Measurements from ENCODE around the gene GLIS1.
"Not testable (repeated sequence)": the region's sequence is repeated elsewhere in the genome, so short reads cannot be mapped to it uniquely, and the experiment has no call there.

The GLIS1 gene

GRCh38 chr1:53654216-53655210 lies 84.5 kb downstream of the GLIS1 start:
- DNase-seq (ENCODE audit: low read depth in 2 of 2), result no peak

DNA sequence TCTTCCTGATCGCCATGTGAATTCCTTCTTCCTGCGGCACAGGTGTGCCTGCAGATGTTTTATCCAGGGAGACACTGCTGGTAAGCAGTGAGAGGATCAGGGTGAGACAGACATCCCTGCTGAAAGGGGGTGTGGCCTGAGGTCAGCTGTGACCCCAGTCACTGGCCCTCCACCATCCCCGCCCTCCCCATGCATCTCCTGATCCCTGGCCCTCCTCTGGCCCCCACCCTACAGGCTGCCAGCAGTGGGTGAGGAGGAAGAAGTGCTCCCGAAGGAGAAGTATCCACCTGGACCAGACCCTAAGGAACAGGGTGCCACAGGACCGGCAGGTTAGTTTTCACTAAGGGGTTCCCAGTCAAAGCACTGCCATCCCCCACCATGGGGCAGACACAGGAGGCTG lies 85.3 kb downstream of the GLIS1 start:
- no peak for DNase-seq (ENCODE audit: low read depth in 2 of 2)

DNA sequence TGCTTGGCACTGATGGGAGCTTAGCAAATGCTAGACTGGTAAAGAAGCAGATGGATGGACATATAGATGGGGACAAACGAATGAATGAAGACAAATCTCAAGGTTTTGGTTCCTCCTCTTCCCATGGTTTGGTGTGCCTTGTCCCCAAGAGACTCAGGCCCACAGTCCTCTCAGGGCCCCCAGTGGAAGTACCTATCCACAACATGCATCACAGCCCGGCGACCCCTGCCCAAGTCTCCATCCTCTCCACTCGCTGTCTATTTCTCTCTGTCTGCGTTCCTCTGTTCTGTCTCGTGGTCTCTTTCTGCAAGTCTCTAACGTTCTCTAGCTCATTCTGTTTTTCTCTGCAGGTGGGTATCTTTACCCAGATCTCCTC lies 85.8 kb downstream of the GLIS1 start:
- no peak for DNase-seq (ENCODE audit: low read depth in 2 of 2)

DNA sequence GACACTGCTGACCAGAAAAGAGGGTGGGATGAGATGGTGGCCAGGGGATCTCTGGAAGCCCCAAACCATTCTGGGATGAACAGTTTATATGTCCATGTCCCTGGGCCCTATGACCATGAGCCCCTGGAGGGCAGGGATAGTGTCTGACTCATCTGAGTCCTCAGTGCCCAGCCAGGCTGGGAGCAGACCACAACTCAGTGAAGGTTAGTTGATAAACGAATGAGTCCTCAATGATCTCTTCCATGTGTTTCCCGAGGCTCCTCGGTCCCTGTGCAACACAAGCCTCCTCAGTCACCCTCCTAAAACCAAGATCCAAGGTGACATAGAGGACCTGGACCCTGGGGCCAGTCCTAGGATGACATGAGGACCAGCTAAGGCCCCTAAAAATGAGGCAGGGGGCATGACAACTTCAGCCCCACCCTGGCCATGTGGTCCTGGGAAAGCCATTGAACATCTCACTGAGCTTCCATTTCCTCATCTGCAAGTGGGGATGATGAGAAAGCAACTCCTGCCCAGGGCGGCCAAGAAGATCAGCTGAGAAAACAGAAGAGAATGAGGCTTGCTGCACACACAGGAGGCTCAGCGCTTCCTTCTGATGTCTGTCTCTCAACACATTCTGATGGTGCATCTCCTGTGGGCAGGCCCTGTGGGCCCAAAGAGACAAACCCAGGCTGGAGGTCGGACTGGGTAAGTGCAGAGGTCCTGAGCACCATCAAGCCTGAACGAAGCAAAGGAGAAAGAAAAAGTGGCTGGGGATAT lies 86.3 kb downstream of the GLIS1 start:
- DNase-seq (ENCODE audit: low read depth in 2 of 2), result no peak

DNA sequence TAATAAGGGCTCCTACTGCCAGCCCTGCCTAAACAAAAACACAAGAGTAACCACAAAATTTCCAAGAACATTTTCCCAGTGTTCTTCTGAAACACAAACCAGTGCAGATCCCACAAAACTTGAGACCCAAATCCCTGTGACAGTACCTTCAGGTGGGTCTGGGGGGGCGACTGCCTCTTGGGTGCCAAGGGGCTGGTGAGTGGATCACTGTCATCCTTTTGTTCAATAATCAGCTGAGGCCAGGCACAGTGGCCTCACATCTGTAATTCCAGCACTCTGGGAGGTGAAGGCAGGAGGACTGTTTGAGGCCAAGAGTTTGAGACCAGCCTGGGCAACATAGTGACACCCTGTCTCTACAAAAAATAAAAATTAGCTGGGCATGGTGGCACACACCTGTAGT lies 87.6 kb downstream of the GLIS1 start:
- DNase-seq (ENCODE audit: low read depth in 2 of 2), result no peak

DNA sequence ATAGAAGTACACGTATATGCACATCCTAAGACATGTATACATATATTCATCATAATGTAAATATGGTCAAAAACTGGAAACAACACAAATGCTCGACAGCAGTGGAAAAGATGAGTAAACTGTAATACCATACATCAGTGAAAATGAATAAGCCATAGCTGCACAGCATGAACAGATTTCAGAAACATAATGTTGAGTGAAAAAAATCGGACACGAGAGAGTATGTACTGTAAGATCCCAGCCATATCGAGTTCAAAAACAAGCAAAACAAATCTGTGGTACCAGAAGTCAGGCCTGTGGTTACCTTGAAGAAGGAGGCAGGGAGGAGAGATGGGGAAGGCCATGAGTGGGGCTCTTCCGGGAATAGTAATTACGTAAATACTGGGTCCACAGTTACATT lies 90.4 kb downstream of the GLIS1 start:
- no peak for DNase-seq (ENCODE audit: low read depth in 2 of 2)

DNA sequence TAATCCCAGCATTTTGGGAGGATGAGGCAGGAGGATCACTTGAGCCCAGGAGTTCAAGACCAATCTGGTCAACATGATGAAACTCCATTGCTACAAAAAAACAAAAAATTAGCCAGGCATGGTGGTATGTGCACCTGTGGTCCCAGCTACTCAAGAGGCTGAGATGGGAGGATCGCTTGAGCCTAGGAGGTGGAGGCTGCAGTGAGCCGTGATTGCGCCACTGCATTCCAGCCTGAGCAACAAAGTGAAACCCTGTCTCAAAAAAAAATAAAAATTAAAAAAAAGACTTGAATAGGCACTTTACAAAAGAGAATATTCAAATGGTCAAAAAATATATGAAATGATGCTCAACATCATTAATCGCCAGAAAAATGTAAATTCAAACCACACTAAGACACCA lies 91.0 kb downstream of the GLIS1 start:
- DNase-seq (ENCODE audit: low read depth in 2 of 2), result not testable (repeated sequence)

- no peak for DNase-seq (ENCODE audit: low read depth in 2 of 2)
Measured at GRCh38 chr1:53646732-53647131, 92.2 kb downstream of the GLIS1 start.

GRCh38 chr1:53645690-53646078 lies 93.3 kb downstream of the GLIS1 start:
- no peak for DNase-seq (ENCODE audit: low read depth in 2 of 2)

DNA sequence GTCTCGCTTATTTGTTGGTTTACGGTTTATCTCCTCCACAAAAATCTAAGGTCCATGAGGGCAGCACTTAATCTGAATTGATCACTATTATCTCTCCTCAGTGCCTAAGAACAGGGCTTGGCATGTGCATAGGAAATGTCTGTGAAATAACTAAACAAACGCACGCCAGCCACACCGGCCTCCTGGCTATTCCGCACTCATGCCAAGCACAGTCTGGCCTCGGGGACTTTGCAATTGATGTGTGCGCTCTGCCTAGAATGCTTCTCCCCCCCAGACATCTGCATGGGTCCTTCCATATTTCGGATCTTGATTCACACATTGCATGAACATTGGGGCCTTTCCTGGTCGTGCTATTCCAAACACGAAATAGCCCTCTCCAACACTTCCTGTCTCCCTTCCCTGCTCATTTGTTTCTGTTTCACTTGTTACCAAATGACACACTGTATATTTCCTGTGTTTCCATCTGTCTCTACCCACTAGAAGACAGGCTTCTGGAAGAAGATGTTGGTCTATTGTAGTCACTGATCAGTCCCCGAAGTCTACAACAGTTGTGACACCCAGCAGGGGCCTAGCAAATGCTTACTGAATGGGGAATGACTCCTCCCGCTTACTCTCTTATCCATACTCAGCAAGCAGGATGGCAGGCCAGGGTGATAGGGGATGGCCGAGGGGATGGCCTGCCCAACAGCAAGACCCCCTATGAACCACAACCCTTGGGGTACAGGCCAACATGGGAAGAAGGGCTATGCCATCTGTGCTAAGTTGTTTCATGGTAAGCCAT lies 93.9 kb downstream of the GLIS1 start:
- no peak for DNase-seq (ENCODE audit: low read depth in 2 of 2)

- DNase-seq (ENCODE audit: low read depth in 2 of 2), result no peak
Measured at GRCh38 chr1:53644496-53644895, 94.5 kb downstream of the GLIS1 start.

DNA sequence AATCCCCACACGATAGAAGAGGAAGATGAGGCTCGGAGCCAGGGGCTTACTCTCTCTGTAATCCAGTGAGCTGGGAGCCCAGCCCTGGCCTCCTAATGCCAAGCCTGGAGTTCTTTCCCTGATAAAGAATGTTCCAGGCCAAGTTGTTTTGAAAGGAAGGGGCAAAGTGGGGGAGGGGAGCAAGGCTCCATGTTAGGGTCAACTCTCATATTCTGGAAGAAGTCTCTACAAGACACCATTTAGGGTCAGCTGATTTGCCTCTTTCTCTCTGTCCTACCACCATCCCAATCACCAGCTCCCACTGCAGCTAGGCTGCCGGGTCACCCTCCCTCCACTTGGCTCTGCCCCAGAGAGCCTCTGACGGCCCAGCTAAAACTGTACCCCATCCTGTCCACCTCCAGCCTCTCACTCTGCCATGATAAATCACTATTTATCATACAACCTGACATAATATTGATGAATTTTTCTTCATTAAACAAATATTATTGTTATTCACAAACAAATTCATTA lies 95.0 kb downstream of the GLIS1 start:
- no peak for DNase-seq (ENCODE audit: low read depth in 2 of 2)

DNA sequence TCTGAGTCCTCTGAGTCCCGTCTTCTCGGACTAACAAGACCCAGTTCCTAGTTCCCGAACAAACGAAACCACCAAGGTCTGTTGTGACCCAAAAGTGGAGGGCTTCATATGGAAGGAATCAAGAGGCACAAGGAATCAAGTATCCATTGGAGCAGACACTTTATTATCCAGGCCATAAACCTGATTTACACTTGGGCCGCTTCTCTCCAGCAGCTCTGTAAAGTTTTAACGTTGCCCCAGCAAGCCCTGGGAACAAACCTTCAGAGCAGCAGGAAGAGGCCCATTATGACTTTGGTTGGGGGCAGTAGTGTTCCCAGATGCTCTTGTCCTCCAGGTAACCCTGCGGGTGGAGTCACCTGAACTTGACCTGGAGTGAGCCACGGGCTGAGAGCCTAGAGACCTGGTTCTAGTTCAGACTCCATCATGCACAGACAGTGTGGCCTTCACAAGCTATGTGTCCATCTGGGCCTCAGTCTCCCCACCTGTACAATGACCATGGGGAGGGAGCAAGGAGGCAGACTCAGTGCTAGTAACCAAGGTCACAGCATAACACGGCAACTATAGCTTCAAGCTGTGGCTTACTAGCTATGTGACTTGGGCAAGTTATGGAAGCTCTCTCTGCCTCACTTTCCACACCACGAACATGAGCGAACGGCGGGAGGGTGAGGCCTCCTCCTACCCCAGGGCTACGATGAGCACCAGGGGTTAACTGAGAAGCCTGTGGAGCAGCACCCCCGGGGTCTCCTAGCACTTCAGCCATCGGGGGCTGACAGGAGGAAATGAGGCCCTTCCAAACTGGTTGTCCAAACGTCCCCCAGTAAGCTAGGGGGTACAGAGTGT lies 95.7 kb downstream of the GLIS1 start:
- DNase-seq (ENCODE audit: low read depth in 2 of 2), result no peak

GRCh38 chr1:53642607-53643006 lies 96.4 kb downstream of the GLIS1 start:
- DNase-seq (ENCODE audit: low read depth in 2 of 2), result no peak

- no peak for DNase-seq (ENCODE audit: low read depth in 2 of 2)
Measured at GRCh38 chr1:53642215-53642555, 96.8 kb downstream of the GLIS1 start.

- DNase-seq (ENCODE audit: low read depth in 2 of 2), result no peak
Measured at GRCh38 chr1:53641481-53642214, 97.3 kb downstream of the GLIS1 start.

DNA sequence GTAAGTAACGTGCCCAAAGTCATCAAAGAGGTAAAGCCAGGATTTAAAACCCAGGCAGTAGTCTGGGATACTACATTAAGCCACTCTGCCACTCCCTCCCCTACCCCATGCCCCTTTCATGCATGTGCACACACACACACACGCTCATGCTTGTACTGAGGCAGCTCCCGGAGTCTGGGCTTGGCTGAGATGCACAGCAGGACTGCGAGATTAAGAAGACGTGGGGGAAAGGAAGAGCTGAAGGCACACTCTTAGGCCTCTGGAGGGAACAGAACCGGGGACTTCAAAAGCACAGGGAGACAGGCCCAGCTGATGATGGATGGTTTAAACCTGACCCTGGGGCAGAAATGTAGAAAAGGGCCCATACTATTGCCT lies 98.3 kb downstream of the GLIS1 start:
- DNase-seq (ENCODE audit: low read depth in 2 of 2), result no peak

DNA sequence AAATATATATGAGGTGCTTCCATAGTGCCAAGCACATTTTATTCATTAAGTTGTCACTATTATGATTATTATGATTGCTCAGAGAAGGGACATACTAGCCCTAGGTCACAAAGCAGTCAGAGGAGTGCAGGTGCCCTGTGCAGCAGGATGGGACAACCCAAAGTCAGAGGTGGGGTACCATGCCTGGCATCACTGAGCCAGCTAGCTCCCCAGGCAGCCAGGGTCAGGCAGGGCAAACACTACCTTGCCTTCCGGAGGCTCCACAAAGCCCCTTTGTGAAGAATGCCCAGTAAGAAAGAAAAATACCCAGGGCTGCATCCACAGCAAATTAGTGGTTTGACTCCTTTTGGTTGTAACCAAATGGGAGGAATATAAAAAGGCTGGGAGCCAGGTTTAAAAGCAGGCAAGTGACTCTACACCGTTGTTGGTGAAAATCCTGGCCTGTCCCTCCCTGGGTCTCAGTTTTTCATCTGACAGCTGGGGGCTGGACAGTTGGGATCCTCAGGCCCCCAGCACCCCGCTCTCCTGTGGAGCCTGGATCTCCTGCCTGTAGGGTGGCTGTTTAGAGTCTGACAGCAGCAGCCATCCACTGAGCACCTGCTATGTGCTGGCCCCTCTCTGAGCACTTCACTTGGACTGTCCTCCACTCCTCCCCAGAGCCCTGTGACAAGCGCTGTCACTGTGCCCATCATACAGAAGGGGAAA lies 98.8 kb downstream of the GLIS1 start:
- no peak for DNase-seq (ENCODE audit: low read depth in 2 of 2)

- DNase-seq (ENCODE audit: low read depth in 2 of 2), result no peak
Measured at GRCh38 chr1:53639251-53639763, 99.7 kb downstream of the GLIS1 start.

All from activated CD8-positive, alpha-beta memory T cell treated with anti-CD3 and anti-CD28 coated beads for 4 hours (primary cell).